ENCODE data around the gene PLEKHB1.
"Not testable (repeated sequence)": the region's sequence is repeated elsewhere in the genome, so short reads cannot be mapped to it uniquely, and the experiment has no call there.

The PLEKHB1 gene

GRCh38 chr11:73648571-73649046 is 2.2 kb downstream of the PLEKHB1 start:
- no peak for DNase-seq

GRCh38 chr11:73649206-73649605 is 2.8 kb downstream of the PLEKHB1 start:
- DNase-seq: no peak

DNA sequence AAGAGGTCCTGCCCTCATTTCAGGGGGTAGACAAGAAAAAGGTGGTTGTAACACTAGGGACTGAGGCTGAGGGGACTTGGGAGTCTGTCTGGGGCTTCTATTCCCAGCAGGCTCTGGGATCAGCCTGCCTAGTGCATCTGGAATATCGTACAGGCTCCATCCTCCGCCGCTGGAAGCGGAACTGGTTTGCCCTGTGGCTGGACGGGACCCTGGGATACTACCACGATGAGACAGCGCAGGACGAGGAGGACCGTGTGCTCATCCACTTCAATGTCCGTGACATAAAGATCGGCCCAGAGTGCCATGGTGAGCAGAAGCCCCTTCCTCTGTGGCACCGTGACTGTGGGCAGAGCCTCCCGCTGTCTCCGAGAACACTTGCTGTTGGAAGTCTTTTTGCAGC is 4.0 kb downstream of the PLEKHB1 start:
- no peak for DNase-seq

DNA sequence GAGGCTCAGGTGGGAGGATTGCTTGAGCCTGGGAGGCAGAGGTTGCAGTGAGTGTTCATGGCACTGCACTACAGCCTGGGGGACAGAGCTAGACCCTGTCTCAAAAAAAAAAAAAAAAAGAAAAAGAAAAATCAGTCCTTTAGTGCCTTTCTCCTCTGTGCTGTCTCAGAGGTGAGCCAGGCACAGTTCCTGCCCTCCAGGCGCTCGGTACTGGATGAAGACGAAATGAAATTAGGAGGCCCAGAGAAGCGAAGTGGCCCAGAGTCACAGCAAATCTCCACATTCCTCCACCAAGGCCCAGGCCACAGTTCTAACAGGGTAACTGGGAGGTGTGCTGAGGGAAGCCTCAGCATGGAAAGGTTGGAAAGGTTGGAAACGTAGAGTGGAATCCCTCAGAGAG is 4.9 kb downstream of the PLEKHB1 start:
- no peak for DNase-seq

DNA sequence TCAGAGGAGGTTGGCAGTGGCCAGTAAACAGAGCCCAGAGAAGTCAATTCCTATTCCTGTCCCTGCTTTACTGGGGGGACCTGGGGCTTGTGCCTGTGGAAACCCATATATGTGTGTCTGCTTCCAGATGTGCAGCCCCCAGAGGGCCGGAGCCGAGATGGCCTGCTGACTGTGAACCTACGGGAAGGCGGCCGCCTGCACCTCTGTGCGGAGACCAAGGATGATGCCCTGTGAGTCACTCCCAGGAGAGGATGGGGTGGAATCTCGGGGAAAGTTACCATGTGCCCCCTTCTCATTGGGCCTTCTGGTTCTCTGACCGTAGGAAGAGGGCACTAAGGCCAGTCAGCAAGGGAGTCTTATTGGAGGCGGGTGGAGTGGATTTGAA is 5.3 kb downstream of the PLEKHB1 start:
- no peak for DNase-seq

DNA sequence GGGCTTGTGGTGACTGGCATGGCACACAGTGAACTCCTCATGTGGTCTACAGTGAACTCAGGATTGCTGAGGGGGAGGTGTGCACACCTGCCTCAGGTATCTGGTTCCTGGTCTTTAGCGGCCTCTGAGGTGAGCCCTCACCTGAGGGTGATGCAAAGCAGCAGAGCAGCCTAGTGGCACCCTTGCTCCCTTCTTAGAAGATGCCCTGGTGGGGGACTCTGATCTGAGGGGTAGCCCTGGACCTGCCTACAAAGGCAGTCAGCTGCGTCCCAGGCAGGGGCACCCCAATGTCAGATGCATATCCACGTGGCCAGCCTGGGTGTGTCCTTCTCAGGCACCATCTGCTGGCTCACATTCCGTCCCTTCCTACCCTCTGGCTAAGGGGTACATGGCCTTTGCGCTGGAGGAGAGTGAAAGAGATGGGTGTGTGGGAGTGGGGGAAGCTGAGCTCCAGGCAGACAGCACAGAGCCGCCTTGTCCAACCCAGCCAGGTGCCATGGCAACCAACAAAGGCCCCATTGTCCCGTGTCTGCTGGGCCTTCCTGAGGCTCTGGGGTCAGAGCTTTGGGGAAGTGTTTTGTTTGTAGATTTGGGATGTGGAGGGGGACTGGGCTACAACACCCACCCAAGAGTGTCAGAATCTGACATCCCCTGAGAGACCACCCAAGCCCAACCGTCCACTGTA is 5.8 kb downstream of the PLEKHB1 start:
- DNase-seq: no peak

DNA sequence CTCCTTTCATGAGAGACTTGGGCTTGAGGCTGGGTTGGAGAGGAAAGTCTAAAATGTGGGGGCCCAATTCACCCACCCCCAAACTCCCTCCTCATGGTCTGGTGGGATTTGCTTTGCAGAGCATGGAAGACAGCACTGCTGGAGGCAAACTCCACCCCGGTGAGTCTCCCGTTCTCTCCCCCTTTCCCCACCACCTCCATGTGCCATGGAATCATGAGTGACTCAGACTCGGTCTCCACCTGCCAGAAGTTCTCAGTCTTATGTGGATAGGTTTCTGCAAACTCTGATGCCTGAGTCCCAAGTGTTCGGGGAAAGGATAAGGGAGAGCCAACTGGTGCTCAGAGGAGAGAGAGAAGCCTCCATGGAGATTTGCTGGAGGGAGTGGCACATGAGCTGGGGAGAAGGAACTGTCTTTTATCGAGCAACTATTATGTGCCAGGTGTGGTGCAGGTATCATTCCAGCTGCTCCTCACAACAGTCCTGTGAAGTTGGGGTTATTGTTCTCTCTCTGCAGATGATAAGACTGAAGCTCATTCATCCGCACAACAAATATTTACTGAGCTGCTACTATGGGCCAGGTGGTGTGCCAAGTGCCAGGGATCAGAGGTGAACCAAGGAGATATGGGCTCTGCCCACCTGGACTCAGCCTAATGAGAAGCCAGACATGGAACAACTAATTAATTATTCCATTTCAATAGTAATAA is 6.6 kb downstream of the PLEKHB1 start:
- no peak for DNase-seq

DNA sequence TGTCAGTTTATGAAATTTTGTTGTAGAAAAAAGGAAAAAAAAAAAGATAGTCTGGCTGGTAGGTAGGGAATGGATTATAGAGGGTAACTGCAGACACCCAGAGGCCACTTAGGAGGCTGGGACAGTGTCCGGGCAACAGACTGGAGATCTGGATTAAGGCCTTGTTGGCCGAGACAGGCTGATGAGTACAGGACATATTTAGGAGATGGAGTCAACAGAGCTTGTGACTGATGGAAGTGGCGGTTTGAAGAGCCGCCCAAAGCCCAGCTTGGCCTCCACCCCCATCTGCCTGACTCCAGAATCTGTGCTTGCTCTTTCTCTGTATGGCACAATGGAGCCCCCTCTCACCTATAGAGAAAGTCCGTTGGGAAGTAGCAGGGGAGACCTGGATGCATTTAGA is 7.6 kb downstream of the PLEKHB1 start:
- DNase-seq: no peak

DNA sequence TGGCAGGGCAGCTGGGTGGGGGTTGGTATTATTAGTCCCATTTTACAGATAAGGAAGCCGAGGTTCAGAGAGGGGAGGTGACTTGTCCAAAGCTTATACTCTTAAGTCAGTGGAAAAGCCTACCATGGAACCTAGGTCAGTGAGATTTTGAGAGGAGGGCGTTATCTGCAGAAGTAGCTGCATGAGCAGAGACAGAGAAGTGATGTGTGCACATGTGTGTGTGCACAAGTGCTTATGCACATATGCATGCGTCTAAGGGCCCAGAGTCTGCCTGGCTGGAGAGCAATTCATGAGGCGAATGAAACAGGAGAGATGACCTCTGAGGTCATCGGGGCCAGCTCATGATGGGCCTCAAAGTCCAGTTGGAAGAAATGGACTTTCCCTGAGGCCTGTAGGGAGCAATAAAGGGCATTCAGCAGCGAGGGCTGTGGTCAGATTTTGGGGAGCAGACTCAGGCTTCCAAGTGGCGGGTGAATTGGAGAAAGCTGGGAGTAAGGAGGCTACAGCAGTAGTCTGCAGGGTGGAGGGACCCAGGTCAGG is 8.2 kb downstream of the PLEKHB1 start:
- no peak for DNase-seq

GRCh38 chr11:73655686-73656085 is 9.3 kb downstream of the PLEKHB1 start:
- no peak for DNase-seq

GRCh38 chr11:73656985-73657384 is 10.6 kb downstream of the PLEKHB1 start:
- no peak for DNase-seq

DNA sequence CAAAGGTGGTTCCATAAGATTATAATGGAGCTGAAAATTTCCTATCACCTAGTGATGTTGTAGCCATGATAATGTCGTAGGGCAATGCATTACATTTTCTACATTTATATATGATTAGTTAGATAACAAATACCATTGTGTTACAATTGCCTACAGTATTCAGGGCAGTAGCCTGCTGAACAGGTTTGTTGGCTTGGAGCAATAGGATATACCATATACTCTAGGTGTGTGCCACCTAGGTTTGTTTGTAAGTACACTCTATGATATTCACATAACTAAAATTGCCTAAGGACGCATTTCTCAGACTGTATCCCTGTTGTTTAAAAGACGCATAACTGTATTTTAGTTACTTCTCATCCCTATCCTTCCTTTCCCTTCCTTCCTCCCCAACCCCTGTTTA is 13.6 kb downstream of the PLEKHB1 start:
- no peak for DNase-seq

- DNase-seq: no peak
Observed at GRCh38 chr11:73660497-73661034, 14.2 kb downstream of the PLEKHB1 start.

DNA sequence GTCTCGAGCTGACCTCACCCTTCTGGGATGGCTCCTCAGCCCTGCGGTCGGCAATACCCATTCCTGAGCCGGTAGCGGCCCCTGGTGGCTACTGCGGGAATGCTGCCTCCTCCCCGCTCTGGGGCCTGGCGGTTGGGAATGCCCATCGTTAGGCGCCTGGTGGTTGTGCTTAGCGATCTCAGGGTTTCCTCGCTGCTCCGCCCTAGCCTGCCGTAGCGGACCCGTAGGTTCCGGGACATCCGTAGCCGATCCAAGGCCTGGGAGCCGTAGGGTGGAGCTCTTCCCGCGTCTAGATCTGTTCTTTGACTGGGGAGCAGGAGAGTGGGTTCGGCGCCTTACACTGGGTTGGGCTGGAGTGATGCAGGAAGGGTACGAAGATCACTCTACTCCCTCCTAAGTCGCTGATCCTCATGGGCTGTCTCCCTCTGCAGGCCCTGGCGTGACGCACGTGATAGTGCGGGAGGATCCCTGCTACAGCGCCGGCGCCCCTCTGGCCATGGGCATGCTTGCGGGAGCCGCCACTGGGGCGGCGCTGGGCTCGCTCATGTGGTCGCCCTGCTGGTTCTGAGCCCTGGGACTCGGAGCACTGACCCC is 14.8 kb downstream of the PLEKHB1 start:
- DNase-seq: peak; percentile 92

DNA sequence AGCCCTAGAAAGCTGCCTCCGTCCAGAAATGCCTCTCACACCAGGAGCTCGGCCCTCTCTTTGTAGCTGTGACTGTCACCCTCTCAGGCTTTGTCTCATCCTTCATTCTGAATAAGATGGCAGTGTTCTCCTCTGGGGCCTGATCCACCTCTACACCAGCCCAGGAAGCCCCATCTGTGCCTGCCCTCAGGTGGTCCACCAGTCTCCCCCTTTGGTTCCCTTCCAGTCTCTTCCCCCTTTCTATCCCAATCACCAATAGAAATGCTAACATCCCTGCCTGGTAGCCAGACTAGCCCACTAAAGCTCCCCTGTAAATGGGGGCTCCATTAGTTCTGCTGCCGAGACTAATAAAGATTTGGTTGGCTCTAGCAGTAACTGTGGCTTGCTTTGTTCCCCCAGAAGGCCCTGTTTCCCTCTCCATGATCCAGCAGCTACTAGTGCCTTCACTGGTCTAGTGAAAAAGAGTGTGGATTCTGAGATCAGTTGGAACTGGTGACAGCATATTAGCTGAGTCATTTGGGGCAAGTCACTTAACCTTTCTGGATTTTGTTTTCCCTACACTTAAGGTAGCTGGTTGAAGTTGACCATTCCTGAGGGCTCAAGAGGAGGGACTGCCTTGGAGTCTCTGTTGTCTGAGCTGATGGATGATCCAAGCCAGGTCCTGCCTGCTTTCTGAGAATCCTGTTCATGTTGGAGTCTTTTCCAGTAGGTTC is 16.2 kb downstream of the PLEKHB1 start:
- no peak for DNase-seq

- DNase-seq: no peak
Observed at GRCh38 chr11:73663604-73664495, 17.5 kb downstream of the PLEKHB1 start.

- DNase-seq: no peak
Observed at GRCh38 chr11:73664877-73665276, 18.5 kb downstream of the PLEKHB1 start.

DNA sequence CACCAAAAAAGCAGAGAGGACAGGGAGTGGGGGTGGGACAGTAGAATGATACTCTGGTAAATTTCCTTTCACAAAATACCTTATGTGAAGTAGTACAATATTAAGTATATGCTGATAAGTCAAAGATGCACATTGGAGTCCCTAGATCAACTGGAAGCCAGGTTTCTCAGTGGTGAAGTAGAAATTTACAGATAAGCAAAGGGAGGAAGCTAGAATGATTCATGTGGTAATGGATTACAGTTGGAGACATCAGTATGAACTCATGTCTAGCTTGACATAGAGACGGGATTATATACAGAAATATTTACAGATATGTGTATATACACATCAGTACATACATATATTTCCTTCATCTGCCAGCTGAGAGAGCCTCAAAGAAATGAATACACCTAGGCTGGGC is 21.5 kb downstream of the PLEKHB1 start:
- no peak for DNase-seq

DNA sequence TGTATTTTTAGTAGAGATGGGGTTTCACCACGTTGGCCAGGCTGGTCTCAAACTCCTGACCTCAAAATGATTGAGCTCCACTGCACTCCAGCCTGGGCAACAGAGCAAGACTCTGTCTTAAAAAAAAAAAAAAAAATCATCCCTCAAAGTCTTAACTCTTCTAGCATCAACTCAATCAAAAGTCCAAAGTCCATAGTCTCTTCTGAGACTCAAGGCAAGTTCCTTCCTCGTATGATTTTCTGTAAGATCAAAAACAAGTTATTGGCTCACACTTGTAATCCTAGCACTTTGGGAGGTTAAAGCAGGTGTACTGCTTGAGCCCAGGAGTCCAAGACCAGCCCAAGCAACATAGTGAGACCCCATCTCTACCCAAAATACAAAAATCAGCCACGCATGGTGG is 24.4 kb downstream of the PLEKHB1 start:
- DNase-seq: no peak

GRCh38 chr11:73671701-73672100 is 25.3 kb downstream of the PLEKHB1 start:
- DNase-seq: no peak

DNA sequence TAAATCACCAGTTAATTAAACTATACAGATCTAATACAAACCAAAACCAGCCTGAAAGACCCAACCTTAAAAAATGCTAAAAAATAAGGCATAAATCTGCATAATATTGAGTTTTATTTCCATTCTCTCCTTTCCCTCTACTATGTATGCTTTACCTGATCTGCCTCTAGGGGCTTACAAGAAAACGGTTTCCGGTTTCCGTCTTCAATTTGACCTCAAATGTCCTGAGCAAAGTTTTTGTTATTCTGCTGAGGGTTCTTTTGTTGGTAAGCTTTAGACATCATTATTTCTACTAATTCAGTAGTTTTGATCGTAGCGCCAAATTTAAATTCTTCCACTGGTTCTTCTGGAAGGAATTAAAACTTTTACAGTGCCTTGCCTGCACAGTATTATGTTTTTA is 30.2 kb downstream of the PLEKHB1 start:
- not testable (repeated sequence) for DNase-seq

GRCh38 chr11:73680687-73681086 is 34.3 kb downstream of the PLEKHB1 start:
- no peak for DNase-seq
